ENCODE measurements around the gene RPS6KA2.
"Not testable (repeated sequence)": the region's sequence is repeated elsewhere in the genome, so short reads cannot be mapped to it uniquely, and the experiment has no call there.

The RPS6KA2 gene

GRCh38 chr6:166386111-166386510 is 240.9 kb downstream of the RPS6KA2 start:
- in situ Hi-C loops (cut with MboI; ENCODE audit: low sequenced_read_pairs) = no loop called here

GRCh38 chr6:166383802-166384363 is 243.2 kb downstream of the RPS6KA2 start:
- in situ Hi-C loops (cut with MboI; ENCODE audit: low sequenced_read_pairs) = not testable (repeated sequence)

GRCh38 chr6:166382933-166383801 is 243.9 kb downstream of the RPS6KA2 start, which contains the start of gene MPC1:
Gene MPC1 (minus strand): TSS chr6:166382940. CDS start chr6:166382876, 64 bp downstream.
- in situ Hi-C loops (cut with MboI; ENCODE audit: low sequenced_read_pairs) = no loop called here

- in situ Hi-C loops (cut with MboI; ENCODE audit: low sequenced_read_pairs) = no loop called here
These were observed 244.5 kb downstream of the RPS6KA2 start for GRCh38 chr6:166382500-166382932.

DNA sequence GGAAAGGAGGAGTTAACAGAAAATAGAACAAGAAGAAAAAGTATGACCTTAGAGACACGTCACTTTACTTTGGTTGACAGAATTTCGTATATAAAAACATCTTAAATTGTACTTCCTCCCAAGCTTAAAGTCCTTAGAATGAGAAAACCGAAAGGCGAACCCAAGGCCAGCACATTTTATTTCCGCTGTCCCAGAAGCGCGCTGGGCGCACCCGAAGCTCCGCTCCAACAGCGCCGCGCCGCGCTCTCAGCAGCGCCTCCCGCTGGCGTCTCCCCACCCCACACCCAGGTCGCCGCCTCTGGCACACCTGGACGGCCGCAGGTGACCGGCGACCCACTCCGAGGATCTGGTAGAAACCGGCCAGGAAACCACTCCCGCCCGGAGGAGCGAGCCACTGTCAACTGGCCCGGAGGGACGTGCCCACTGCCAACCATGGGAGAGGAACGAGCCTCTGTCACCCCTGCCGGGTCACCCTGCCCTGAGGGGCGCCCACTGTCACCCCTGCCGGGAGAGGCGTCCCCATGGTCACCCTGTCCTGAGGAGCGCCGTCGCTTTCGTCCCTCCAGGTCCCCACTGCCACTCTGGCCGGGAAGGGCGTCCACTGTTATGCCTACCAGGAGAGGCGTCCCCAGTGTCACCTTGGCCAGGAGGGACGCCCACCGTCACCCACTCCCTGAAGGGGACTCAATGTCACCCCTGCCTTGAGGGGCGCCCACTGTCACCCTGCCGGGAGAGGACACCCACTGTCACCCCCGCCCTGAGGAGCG is 245.1 kb downstream of the RPS6KA2 start:
- in situ Hi-C loops (cut with MboI; ENCODE audit: low sequenced_read_pairs) = no loop called here

DNA sequence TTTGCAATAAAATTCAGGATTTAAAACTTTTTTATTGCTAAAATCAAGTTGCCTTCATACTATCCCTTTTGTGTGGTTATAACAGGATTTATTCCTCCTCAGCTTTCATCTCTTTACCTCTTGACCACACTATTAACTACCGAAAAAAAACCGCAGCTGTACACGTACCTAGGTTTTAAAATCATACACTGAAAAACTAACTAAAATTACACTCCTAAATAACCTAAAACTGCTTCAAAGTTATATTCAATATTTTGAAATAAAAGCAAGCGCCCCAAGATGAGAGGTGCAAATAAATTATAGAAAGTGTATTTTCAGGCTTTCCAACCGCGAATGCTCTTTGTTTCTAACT is 245.7 kb downstream of the RPS6KA2 start:
- in situ Hi-C loops (cut with MboI; ENCODE audit: low sequenced_read_pairs) = no loop called here

DNA sequence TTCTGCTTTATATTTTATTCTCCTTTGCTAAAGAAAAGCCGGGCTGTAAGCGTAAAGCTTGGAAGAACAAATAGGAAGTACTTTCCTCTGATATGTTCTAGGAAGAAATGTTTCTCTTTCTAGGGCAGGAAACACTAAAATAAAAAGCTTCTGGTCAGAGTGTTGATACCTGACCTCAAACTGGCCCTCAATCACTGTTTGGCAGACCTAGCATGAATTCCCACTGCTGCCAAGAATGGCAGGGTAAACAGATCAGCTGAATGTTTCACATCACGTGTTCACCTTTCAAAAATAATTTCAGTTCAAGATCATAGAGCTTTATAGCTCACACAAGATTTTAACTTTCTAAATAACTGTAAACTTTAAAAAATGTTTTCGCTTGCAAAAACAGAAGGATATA is 247.3 kb downstream of the RPS6KA2 start:
- in situ Hi-C loops (cut with MboI; ENCODE audit: low sequenced_read_pairs) = no loop called here

GRCh38 chr6:166379103-166379586 is 247.9 kb downstream of the RPS6KA2 start:
- in situ Hi-C loops (cut with MboI; ENCODE audit: low sequenced_read_pairs) = no loop called here

DNA sequence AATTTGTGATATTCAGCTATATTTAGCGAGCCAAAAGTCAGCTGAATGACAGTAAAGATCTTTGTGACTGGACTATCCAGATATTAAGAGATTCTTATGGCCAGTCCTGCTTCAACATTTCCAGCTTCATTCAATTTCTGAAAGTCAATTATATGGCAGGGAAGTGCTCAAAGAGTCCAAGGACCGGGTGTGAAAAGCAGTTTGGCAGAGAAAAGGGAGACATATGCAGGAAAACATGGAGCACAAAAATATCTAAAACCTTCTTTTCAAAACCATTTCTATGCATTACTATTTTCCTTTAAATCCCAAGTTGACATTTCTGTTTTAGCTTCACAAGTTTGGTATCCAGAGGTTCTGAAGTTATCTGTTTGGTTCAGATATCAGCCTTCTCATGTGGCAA is 249.3 kb downstream of the RPS6KA2 start:
- in situ Hi-C loops (cut with MboI; ENCODE audit: low sequenced_read_pairs) = no loop called here

DNA sequence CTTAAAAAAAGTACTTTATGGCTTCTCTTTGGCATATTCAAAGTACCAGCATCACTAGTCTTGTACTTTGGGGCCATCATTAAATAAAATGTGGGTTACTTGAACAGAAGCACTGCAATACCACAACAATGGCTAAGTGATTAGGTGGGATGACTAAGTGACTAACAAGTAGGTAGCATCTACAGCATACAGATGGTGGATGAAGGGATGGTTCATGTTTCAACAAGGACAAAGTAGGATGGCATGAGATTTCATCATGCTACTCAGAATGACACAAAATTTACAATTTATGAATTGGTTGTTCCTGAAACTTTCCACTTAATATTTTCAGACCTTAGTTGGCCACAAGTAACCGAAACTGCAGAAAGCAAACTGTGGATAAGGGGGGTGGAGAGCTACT is 252.0 kb downstream of the RPS6KA2 start:
- in situ Hi-C loops (cut with MboI; ENCODE audit: low sequenced_read_pairs) = no loop called here

- in situ Hi-C loops (cut with MboI; ENCODE audit: low sequenced_read_pairs) = no loop called here
These were observed 256.6 kb downstream of the RPS6KA2 start for GRCh38 chr6:166370489-166370888.

DNA sequence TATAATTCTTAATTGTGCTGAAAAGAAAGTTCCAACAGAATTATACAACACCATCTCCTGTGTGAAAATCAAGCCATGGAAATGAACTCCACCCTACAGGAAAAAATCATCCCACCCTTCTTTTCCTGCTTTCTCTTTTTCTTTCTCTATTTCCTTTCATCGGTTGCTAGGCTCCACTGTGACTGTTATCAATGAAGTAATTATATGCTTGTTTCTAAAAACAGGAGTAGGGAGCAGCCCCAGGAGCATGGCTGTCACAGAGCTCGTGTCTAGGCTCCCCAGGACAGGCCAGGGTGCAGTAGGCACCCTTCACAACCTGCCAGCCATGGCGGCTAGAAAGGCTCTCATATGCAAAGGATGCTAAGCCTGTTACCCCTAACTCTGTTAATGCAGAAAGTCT is 257.3 kb downstream of the RPS6KA2 start:
- in situ Hi-C loops (cut with MboI; ENCODE audit: low sequenced_read_pairs) = no loop called here

- in situ Hi-C loops (cut with MboI; ENCODE audit: low sequenced_read_pairs) = no loop called here
These were observed 260.1 kb downstream of the RPS6KA2 start for GRCh38 chr6:166366921-166367320.

DNA sequence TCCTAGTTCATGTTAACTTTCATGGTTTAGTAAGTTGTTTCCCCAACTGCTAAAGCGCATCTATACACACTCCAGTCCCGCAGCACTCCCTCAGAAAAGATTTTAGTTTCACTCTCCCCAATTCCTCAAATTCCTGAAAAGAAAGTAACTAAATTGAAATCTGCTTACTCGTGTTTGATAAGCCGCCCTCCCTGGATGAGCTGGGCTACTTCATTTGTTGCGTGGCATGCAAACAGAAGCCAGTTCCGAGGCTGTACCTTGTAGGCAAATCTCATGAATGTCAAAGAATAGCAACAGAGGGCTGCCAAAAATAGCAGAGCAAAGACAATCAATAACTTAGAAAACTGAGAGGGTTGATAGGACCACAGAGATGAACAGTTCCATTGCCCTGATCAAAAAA is 261.2 kb downstream of the RPS6KA2 start:
- in situ Hi-C loops (cut with MboI; ENCODE audit: low sequenced_read_pairs) = no loop called here

DNA sequence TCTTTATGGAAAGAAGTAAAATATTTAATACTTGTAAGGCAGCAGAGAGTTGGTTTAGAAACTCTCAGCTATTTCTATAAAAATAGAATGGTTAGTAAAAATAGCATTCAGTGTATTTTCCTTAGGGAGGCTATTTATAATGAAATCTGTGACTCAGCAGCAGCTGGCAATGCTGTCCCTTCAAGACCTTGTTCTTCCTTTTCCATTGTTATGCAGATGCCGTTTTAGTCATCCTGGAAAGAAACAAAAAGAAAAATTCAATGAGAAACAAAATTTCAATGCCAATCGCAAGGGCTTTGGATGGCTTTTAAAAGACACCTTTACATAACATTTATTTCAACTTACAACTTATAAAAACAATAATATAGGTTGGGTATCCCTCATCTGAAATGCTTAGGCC is 261.8 kb downstream of the RPS6KA2 start:
- in situ Hi-C loops (cut with MboI; ENCODE audit: low sequenced_read_pairs) = no loop called here

GRCh38 chr6:166364456-166364855 is 262.6 kb downstream of the RPS6KA2 start:
- in situ Hi-C loops (cut with MboI; ENCODE audit: low sequenced_read_pairs) = no loop called here

DNA sequence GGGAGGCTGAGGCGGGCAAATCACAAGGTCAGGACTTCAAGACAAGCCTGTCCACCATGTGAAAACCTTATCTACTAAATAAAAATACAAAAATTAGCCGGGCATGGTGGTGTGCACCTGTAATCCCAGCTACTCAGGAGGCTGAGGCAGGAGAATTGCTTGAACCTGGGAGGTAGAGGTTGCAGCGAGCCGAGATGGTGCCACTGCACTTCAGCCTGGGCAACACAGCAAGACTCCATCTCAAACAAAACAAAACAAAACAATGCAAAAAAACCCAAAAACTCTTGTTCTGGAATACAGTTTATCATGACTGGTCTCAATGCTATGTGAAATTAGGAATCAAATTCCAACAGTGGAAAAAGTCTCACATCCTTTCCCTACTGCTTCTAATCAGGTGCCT is 264.6 kb downstream of the RPS6KA2 start:
- in situ Hi-C loops (cut with MboI; ENCODE audit: low sequenced_read_pairs) = not testable (repeated sequence)

DNA sequence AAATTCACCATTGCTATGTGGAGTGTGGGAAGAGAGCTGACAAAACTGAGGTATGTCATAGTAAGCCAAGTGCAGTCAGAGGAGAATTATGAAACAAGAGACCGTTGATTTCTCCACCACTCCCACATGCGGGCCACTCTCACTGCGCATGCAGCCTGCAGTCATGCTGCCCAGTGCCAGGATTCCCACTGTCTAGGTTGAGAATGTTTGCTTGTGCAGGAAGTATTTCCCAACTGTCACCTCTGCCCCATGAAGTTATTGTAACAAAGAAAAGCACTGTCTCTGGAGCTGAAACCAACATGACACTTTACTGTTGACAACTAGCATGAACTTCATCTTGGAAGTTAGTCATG is 266.0 kb downstream of the RPS6KA2 start:
- in situ Hi-C loops (cut with MboI; ENCODE audit: low sequenced_read_pairs) = no loop called here

- in situ Hi-C loops (cut with MboI; ENCODE audit: low sequenced_read_pairs) = no loop called here
These were observed 266.6 kb downstream of the RPS6KA2 start for GRCh38 chr6:166360243-166361076.

Measured in hTERT RPE-1 (cell line).